Measurements from ENCODE around the gene NFE2L1. TPM values are rescaled to one million over a fixed set of nuclear protein-coding genes. Genes with fewer than 3 reads are reported as not detected.

Gene NFE2L1
- total and polyA plus RNA-seq, 7 experiments from 2014 or later, result 8.7 to 65.2 (median 40.0) TPM

DNA sequence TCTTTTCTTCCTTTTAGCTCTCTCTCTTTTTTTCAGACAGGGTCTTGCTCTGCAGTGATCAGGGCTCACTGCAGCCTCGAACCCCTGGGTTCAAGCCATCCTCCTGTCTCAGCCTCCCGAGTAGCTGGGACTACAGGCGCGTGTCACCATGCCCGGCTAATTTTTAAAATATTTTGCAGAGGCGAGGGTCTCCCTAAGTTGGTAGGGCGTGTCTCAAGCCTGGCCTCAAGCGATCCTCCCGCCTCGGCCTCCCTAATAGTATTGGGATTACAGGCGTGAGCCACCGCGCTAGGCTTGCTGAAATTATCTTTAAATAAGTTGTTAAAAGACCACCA, 58.6 kb downstream of the NFE2L1 start:
- intact Hi-C loops (cut with micrococcal nuclease), result loop anchor here (1.0 to 10.0 kb wide), 8 partner anchors 58 to 1088 kb away; partner anchors contain the start of genes NFE2L1 (in 2 of the 2), ATP5MC1 (in 1 of the 2), CALCOCO2 (in 1 of the 2) and CDK5RAP3 (in 1 of the 2)
- Histone ChIP-seq H3K4me3 (ENCODE audit: low read length) (peak overlapping the region; percentile 97), H3K9me3 (ENCODE audit: control insufficient read depth in 2 of 3, low read length in 3 of 3) (no peaks in the 10 kb centered on the region), H3K4me1 (ENCODE audit: control insufficient read depth in 2 of 2, insufficient read depth in 2 of 2, low read length in 2 of 2) (peaks cover 12 to 18% of the 10 kb centered on the region in 2 donors), H3K36me3 (ENCODE audit: control insufficient read depth in 2 of 3, insufficient read depth in 3 of 3, low read length in 3 of 3) (peaks cover 0 to 7% (median 0%) of the 10 kb centered on the region in 3 experiments), H3K27me3 (ENCODE audit: control insufficient read depth in 2 of 2, insufficient read depth in 2 of 2, low read length in 2 of 2) (no peaks in the 10 kb centered on the region), H3K27ac (ENCODE audit: low read depth, low read length) (peak overlapping the region; percentile 89)
- POLR2A ChIA-PET, result interaction anchor here (0.6 to 1.7 kb wide), 8 partner anchors 9 to 785 kb away, joined by 3 to 6 read pairs (median 4); partner anchors contain the start of genes ATP5MC1 and PNPO
- ATAC-seq (no peak), DNase-seq (no peak)
- H3K4me3 Mint-ChIP-seq, result peak overlapping the region; percentile 92 to 99 (median 96)
- peak overlapping the region; percentile 1 to 96 (median 93) for H3K27ac Mint-ChIP-seq
- H3K4me1 Mint-ChIP-seq, result peaks cover 38 to 68% (median 61%) of the 10 kb centered on the region in 7 donors
- no peaks in the 10 kb centered on the region for H3K27me3 Mint-ChIP-seq
- peaks cover 0 to 8% (median 0%) of the 10 kb centered on the region in 11 donors for H3K9me3 Mint-ChIP-seq
- peaks cover 0 to 20% (median 0%) of the 10 kb centered on the region in 5 donors for H3K36me3 Mint-ChIP-seq
- CTCF ChIA-PET, result interaction anchor here (1.2 to 2.2 kb wide), 4 partner anchors 9 to 82 kb away, joined by 3 to 7 read pairs (median 4); no protein-coding TSS in a partner anchor

DNA sequence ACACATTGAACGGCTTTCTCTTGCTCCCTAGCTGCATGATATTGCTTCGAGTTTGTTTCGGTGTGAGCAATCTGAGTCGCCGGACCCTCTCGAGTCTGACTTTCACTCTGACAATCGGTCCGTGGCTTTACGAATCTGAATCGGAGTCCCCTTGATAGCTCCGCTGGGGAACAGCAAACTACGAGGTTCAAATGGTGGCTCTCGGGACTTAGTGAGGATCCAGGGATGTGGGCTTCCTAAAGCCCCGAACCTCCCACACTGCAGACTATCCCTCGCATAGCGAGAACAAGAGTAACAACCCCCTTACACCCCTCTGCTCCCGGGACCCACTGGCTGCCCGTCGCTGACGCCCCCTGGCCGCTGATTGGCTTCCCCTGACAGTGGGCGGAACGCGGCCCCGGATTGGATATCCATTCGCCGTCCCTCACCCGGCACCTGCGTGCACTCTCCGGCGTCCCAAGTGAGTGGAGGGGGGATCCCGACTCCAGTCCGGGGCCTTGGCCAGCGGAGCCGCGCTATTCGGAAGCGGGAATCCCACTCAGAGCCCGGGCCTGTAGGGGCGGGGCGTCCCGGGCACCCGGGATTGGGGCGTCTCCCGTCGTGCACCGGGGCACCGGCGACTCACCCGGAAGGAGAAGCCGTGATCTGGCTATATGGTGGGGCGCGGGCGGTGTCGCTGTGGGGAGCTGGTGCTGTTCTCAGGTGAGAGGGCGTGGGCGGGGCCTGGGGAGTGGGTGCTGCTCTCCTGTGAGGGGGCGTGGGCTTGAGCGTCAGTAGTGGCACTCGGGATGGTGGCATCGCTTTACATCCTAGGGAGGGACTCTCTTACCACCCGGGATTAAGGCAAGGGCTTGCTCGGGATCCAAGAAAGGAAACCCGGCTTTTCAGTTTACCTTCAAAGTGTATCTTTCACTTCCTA, 59.2 kb downstream of the NFE2L1 start, which contains the start of gene SNX11:
SNX11 (plus strand) TSS at position 630 of the 919 bp plus-strand sequence. CDS start 4,278 bp downstream, outside the sequence.
- intact Hi-C loops (cut with micrococcal nuclease), result loop anchor here (1.0 to 10.0 kb wide), 8 partner anchors 59 to 1087 kb away; partner anchors contain the start of genes NFE2L1 (in 2 of the 2), ATP5MC1 (in 1 of the 2), CALCOCO2 (in 1 of the 2) and CDK5RAP3 (in 1 of the 2)
- peaks cover 0 to 8% (median 0%) of the 10 kb centered on the region in 11 donors for H3K9me3 Mint-ChIP-seq
- H3K9me3 ChIP-seq (ENCODE audit: control insufficient read depth in 2 of 3, low read length in 3 of 3), result no peaks in the 10 kb centered on the region
- H3K36me3 ChIP-seq (ENCODE audit: control insufficient read depth in 2 of 3, insufficient read depth in 3 of 3, low read length in 3 of 3), result peaks cover 0 to 7% (median 0%) of the 10 kb centered on the region in 3 experiments
- H3K36me3 Mint-ChIP-seq, result peaks cover 0 to 26% (median 0%) of the 10 kb centered on the region in 5 donors
- H3K4me1 Mint-ChIP-seq, result peaks cover 44 to 68% (median 62%) of the 10 kb centered on the region in 7 donors
- H3K4me3 ChIP-seq (ENCODE audit: low read length), result peak within 1 kb of the TSS; percentile 97
- H3K27me3 Mint-ChIP-seq, result no peaks in the 10 kb centered on the region
- peak within 1 kb of the TSS; percentile 92 to 99 (median 96) for H3K4me3 Mint-ChIP-seq
- peak within 1 kb of the TSS; percentile 89 for H3K27ac ChIP-seq (ENCODE audit: low read depth, low read length)
- peaks cover 18 to 20% of the 10 kb centered on the region in 2 donors for H3K4me1 ChIP-seq (ENCODE audit: control insufficient read depth in 2 of 2, insufficient read depth in 2 of 2, low read length in 2 of 2)
- ChIA-PET CTCF (interaction anchor here (1.2 to 2.2 kb wide), 5 partner anchors 10 to 82 kb away, joined by 3 to 7 read pairs (median 4); no protein-coding TSS in a partner anchor), POLR2A (interaction anchor here (0.6 to 1.8 kb wide), 14 partner anchors 8 to 460 kb away, joined by 3 to 11 read pairs (median 5); partner anchors contain the start of genes KPNB1, NFE2L1 and PNPO)
- H3K27ac Mint-ChIP-seq, result peak within 1 kb of the TSS; percentile 89 to 96 (median 93)
- peak; percentile 85 to 97 (median 94) for DNase-seq
- no peaks in the 10 kb centered on the region for H3K27me3 ChIP-seq (ENCODE audit: control insufficient read depth in 2 of 2, insufficient read depth in 2 of 2, low read length in 2 of 2)
- peak; percentile 96 for ATAC-seq

DNA sequence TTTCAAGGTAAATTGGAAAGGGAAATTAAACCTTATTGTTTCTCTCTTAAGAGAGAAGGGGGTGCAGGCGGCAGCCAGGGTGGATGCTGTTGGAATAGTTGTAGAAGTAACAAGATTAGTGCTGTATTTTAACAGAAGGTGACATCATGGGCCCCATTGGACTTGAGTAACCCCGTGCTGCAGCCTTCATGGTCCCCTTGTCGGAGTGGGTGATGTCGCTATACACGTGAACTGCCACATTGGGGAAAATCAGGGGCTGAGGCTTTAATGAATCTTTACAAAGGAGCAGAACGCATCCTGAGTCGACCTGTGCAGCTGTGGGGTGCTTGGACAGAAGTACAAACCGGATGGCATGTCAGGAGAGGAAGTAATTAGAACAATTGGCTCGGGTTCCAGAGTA, 62.6 kb downstream of the NFE2L1 start:
- Histone ChIP-seq H3K27ac (ENCODE audit: low read depth, low read length) (no peak overlapping the region), H3K4me3 (ENCODE audit: low read length) (no peak overlapping the region), H3K36me3 (ENCODE audit: control insufficient read depth in 2 of 3, insufficient read depth in 3 of 3, low read length in 3 of 3) (peaks cover 0 to 12% (median 0%) of the 10 kb centered on the region in 3 experiments), H3K9me3 (ENCODE audit: control insufficient read depth in 2 of 3, low read length in 3 of 3) (no peaks in the 10 kb centered on the region), H3K4me1 (ENCODE audit: control insufficient read depth in 2 of 2, insufficient read depth in 2 of 2, low read length in 2 of 2) (peaks cover 29 to 30% of the 10 kb centered on the region in 2 donors), H3K27me3 (ENCODE audit: control insufficient read depth in 2 of 2, insufficient read depth in 2 of 2, low read length in 2 of 2) (no peaks in the 10 kb centered on the region)
- Mint-ChIP-seq H3K9me3 (peaks cover 0 to 1% (median 0%) of the 10 kb centered on the region in 11 donors), H3K27me3 (no peaks in the 10 kb centered on the region), H3K27ac (peak overlapping the region; percentile 44 to 86 (median 68)), H3K36me3 (peaks cover 0 to 18% (median 0%) of the 10 kb centered on the region in 5 donors), H3K4me1 (peaks cover 47 to 60% (median 54%) of the 10 kb centered on the region in 7 donors), H3K4me3 (peak overlapping the region in 5 of 10 donors; percentile 12 to 47 (median 21))
- ChIA-PET CTCF (no interaction called here), POLR2A (no interaction called here)
- ATAC-seq (no peak), DNase-seq (no peak)
- intact Hi-C loops (cut with micrococcal nuclease), result no loop called here

Small RNAs within 50 kb of the gene (microRNA-seq; reads per million reads assigned to microRNA genes)
- 15.0 reads per million, percentile 29 among the genes with 10 or more reads in this experiment for gene MIR152 (ENCODE audit: borderline microRNAs expressed)

Other genes with a start within 250 kb of the NFE2L1 start
- 10 to 100 TPM; 36.6 to 46.1 (median 41.4) TPM for gene OSBPL7, start 226.6 kb upstream of the NFE2L1 start, total RNA-seq
- gene OSBPL7, start 226.6 kb upstream of the NFE2L1 start, polyA plus RNA-seq, result 1 to 10 TPM; 4.0 to 6.3 TPM
- 10 to 100 TPM; 33.6 to 51.2 (median 35.7) TPM for gene MRPL10, start 216.8 kb upstream of the NFE2L1 start, total RNA-seq
- 10 to 100 TPM; 36.5 to 44.0 TPM for gene MRPL10, start 216.8 kb upstream of the NFE2L1 start, polyA plus RNA-seq
- 1 to 10 TPM in 2 of 5 experiments, under 1 TPM in 3; 0.20 to 1.7 (median 0.66) TPM for gene LRRC46, start 216.7 kb upstream of the NFE2L1 start, total RNA-seq
- 1 to 10 TPM; 1.2 to 1.8 TPM for gene LRRC46, start 216.7 kb upstream of the NFE2L1 start, polyA plus RNA-seq
- 10 to 100 TPM; 33.4 to 55.9 (median 41.4) TPM for gene SCRN2, start 207.1 kb upstream of the NFE2L1 start, total RNA-seq
- 10 to 100 TPM; 27.5 to 34.8 TPM for gene SCRN2, start 207.1 kb upstream of the NFE2L1 start, polyA plus RNA-seq
- under 1 TPM in 3 of 5 experiments, not detected in 2; 0.16 to 0.29 (median 0.22) TPM for gene SP6, start 197.2 kb upstream of the NFE2L1 start, total RNA-seq
- gene SP6, start 197.2 kb upstream of the NFE2L1 start, polyA plus RNA-seq, result under 1 TPM in 1 of 2 donors, not detected in 1; 0.05 TPM
- gene SP2, start 152.1 kb upstream of the NFE2L1 start, total RNA-seq, result 10 to 100 TPM; 25.2 to 36.5 (median 30.8) TPM
- gene SP2, start 152.1 kb upstream of the NFE2L1 start, polyA plus RNA-seq, result 10 to 100 TPM in 1 of 2 donors, 1 to 10 TPM in 1; 7.9 to 15.6 TPM
- 10 to 100 TPM; 12.0 to 35.7 (median 14.1) TPM for gene PNPO, start 106.8 kb upstream of the NFE2L1 start, total RNA-seq
- 10 to 100 TPM; 16.2 to 25.1 TPM for gene PNPO, start 106.8 kb upstream of the NFE2L1 start, polyA plus RNA-seq
- gene PRR15L, start 90.5 kb upstream of the NFE2L1 start, total RNA-seq, result not detected
- under 1 TPM in 1 of 2 donors, not detected in 1; 0.32 TPM for gene PRR15L, start 90.5 kb upstream of the NFE2L1 start, polyA plus RNA-seq
- gene CDK5RAP3, start 77.2 kb upstream of the NFE2L1 start, total RNA-seq, result 100 to 1,000 TPM; 238 to 349 (median 276) TPM
- gene CDK5RAP3, start 77.2 kb upstream of the NFE2L1 start, polyA plus RNA-seq, result 10 to 100 TPM; 72.4 to 86.8 TPM
- 1 to 10 TPM in 4 of 5 experiments, under 1 TPM in 1; 0.81 to 5.5 (median 1.9) TPM for gene COPZ2, start 10.6 kb upstream of the NFE2L1 start, total RNA-seq
- gene COPZ2, start 10.6 kb upstream of the NFE2L1 start, polyA plus RNA-seq, result under 1 TPM; 0.75 to 0.99 TPM
- 10 to 100 TPM; 16.4 to 56.7 (median 33.5) TPM for gene CBX1, start 53.1 kb downstream of the NFE2L1 start, total RNA-seq
- gene CBX1, start 53.1 kb downstream of the NFE2L1 start, polyA plus RNA-seq, result 10 to 100 TPM; 22.8 to 26.1 TPM
- gene SNX11, start 59.4 kb downstream of the NFE2L1 start, total RNA-seq, result 10 to 100 TPM; 12.3 to 35.1 (median 16.7) TPM
- gene SNX11, start 59.4 kb downstream of the NFE2L1 start, polyA plus RNA-seq, result 10 to 100 TPM; 16.8 to 21.1 TPM